Tibial nerve (tissue), 4 donors: ENCODE data around the gene FASN. TPM values are rescaled to one million over a fixed set of nuclear protein-coding genes. Genes with fewer than 3 reads are reported as not detected.

Experiments
- DNase-seq, 2 donors: peaks; one replicate each; pipeline ENCODE4 v3.0.0-alpha.2; 2019; ENCODE audit warnings: low spot score in 2 of 2
- H3K27ac ChIP-seq, 4 donors: fragments of 200-600 bp; sonication (generic) in 3 of 4; one replicate each; pipeline ENCODE4 v1.5.1; 2017 to 2019; ENCODE audit warnings: mild to moderate bottlenecking in 1 of 4
- H3K27me3 ChIP-seq, 2 donors: fragments of 200-600 bp; sonication (generic) in 1 of 2; one replicate each; pipeline versions ENCODE4 v1.5.1 to v1.6.0; 2017 to 2019
- H3K36me3 ChIP-seq, 3 donors: fragments of 200-600 bp; sonication (generic); one replicate each; pipeline ENCODE4 v1.5.1; 2018 to 2019
- H3K4me1 ChIP-seq, 4 donors: fragments of 200-600 bp; sonication (generic) in 3 of 4; one replicate each; pipeline ENCODE4 v1.5.1; 2017 to 2019
- H3K4me3 ChIP-seq, 4 donors: fragments of 200-600 bp; sonication (generic) in 3 of 4; one replicate each; pipeline ENCODE4 v1.5.1; 2017 to 2019; ENCODE audit warnings: mild to moderate bottlenecking in 1 of 4, moderate library complexity in 1 of 4
- H3K9me3 ChIP-seq, 4 donors: fragments of 200-600 bp; sonication (generic) in 3 of 4; one replicate each; pipeline ENCODE4 v1.5.1; 2017 to 2019
- CTCF ChIP-seq, 5 experiments: fragments of 200-600 bp in 3 of 5; fragments of 450-650 bp in 2 of 5; sonication (generic) in 3 of 5; IDR thresholded peaks; one replicate each; pipeline ENCODE4 v1.5.1; 2016 to 2019; ENCODE audit warnings: antibody characterized with exemption in 5 of 5, mild to moderate bottlenecking in 3 of 5, moderate library complexity in 2 of 5
- EP300 ChIP-seq, 2 donors: sonication (generic); formaldehyde crosslinking; IDR thresholded peaks; one replicate each; pipeline ENCODE4 v1.6.1; 2017; ENCODE audit warnings: antibody characterized with exemption in 2 of 2, mild to moderate bottlenecking in 1 of 2
- POLR2A ChIP-seq, 2 donors: fragments of 450-650 bp; IDR thresholded peaks; one replicate each; pipeline ENCODE4 v1.6.1; 2017; ENCODE audit warnings: antibody characterized with exemption in 2 of 2, mild to moderate bottlenecking in 2 of 2, moderate library complexity in 2 of 2
- WGBS, 2 donors: methylation state at CpG; one replicate each; pipeline ENCODE4 v1.1.5; 2018; 5-methylcytosine and 5-hydroxymethylcytosine counted together
- total RNA-seq, 4 donors: library from RNA; depleted of rRNA; stranded (reverse); fragments of >200 nt; gene quantifications; one replicate each; pipeline ENCODE4 v1.1.0, GENCODE V29; 2016

The FASN gene
- total RNA-seq, 4 donors from 2014 or later = 129 to 319 (median 160) TPM

- 86 to 87% methylated on average over 20 to 21 of the region's 21 CpGs for WGBS, 2 donors
- Histone ChIP-seq H3K27ac (no peak overlapping the region), H3K4me1 (peaks cover 0 to 33% (median 5%) of the 10 kb centered on the region in 4 donors), H3K9me3 (no peaks in the 10 kb centered on the region), H3K27me3 (no peaks in the 10 kb centered on the region), H3K4me3 (no peak overlapping the region), H3K36me3 (peaks cover 0 to 42% (median 3%) of the 10 kb centered on the region in 3 donors)
- TF ChIP-seq POLR2A (IDR thresholded peaks at IDR 0.05) = no peak
- no peak for TF ChIP-seq EP300 (IDR thresholded peaks at IDR 0.05)
- TF ChIP-seq CTCF (IDR thresholded peaks at IDR 0.05) = no peak
- no peak for DNase-seq
Measured at GRCh38 chr17:82046903-82047302, 51.1 kb downstream of the FASN start.

GRCh38 chr17:82045936-82046484 lies 52.0 kb downstream of the FASN start:
- H3K36me3 ChIP-seq = peaks cover 0 to 42% (median 3%) of the 10 kb centered on the region in 3 donors
- H3K27ac ChIP-seq = no peak overlapping the region
- no peaks in the 10 kb centered on the region for H3K27me3 ChIP-seq
- WGBS, 2 donors = 71 to 76% methylated on average over 10 to 14 of the region's 14 CpGs
- H3K4me3 ChIP-seq = no peak overlapping the region
- peaks cover 0 to 30% (median 5%) of the 10 kb centered on the region in 4 donors for H3K4me1 ChIP-seq
- no peaks in the 10 kb centered on the region for H3K9me3 ChIP-seq
- TF ChIP-seq CTCF (IDR thresholded peaks at IDR 0.05) = no peak
- TF ChIP-seq EP300 (IDR thresholded peaks at IDR 0.05) = no peak
- no peak for TF ChIP-seq POLR2A (IDR thresholded peaks at IDR 0.05)
- no peak for DNase-seq

GRCh38 chr17:82043507-82043906 lies 54.5 kb downstream of the FASN start:
- Histone ChIP-seq H3K27me3 (no peaks in the 10 kb centered on the region), H3K36me3 (peaks cover 0 to 21% (median 3%) of the 10 kb centered on the region in 3 donors), H3K9me3 (no peaks in the 10 kb centered on the region), H3K4me3 (no peak overlapping the region), H3K4me1 (peaks cover 0 to 6% (median 0%) of the 10 kb centered on the region in 4 donors), H3K27ac (no peak overlapping the region)
- WGBS, 2 donors = 39 to 54% methylated on average over 6 to 16 of the region's 16 CpGs
- DNase-seq = no peak
- TF ChIP-seq CTCF (IDR thresholded peaks at IDR 0.05) = no peak
- no peak for TF ChIP-seq EP300 (IDR thresholded peaks at IDR 0.05)
- TF ChIP-seq POLR2A (IDR thresholded peaks at IDR 0.05) = no peak

- H3K4me1 ChIP-seq = peaks cover 0 to 8% (median 2%) of the 10 kb centered on the region in 4 donors
- H3K4me3 ChIP-seq = no peak overlapping the region
- WGBS, 2 donors = 85 to 92% methylated on average over 8 to 9 of the region's 9 CpGs
- TF ChIP-seq EP300 (IDR thresholded peaks at IDR 0.05) (no peak), CTCF (IDR thresholded peaks at IDR 0.05) (no peak), POLR2A (IDR thresholded peaks at IDR 0.05) (no peak)
- no peaks in the 10 kb centered on the region for H3K9me3 ChIP-seq
- no peaks in the 10 kb centered on the region for H3K27me3 ChIP-seq
- DNase-seq = no peak
- peaks cover 0 to 12% (median 0%) of the 10 kb centered on the region in 3 donors for H3K36me3 ChIP-seq
- H3K27ac ChIP-seq = no peak overlapping the region
Measured at GRCh38 chr17:82042649-82043048, 55.4 kb downstream of the FASN start.

- no peak overlapping the region for H3K4me3 ChIP-seq
- WGBS, 2 donors = 65 to 66% methylated on average over 17 of the region's 17 CpGs
Measured at GRCh38 chr17:82041144-82041814, 56.8 kb downstream of the FASN start.

More at GRCh38 chr17:82041144-82041814, 56.8 kb downstream of the FASN start:
- no peaks in the 10 kb centered on the region for H3K27me3 ChIP-seq
- no peak overlapping the region for H3K27ac ChIP-seq
- H3K9me3 ChIP-seq = no peaks in the 10 kb centered on the region
- no peaks in the 10 kb centered on the region for H3K36me3 ChIP-seq
- DNase-seq = no peak
- no peak for TF ChIP-seq EP300 (IDR thresholded peaks at IDR 0.05)
- TF ChIP-seq CTCF (IDR thresholded peaks at IDR 0.05) = no peak
- no peak for TF ChIP-seq POLR2A (IDR thresholded peaks at IDR 0.05)
- peaks cover 3 to 14% (median 8%) of the 10 kb centered on the region in 4 donors for H3K4me1 ChIP-seq
